ENCODE measurements around the gene ABHD18. TPM values are rescaled to one million over a fixed set of nuclear protein-coding genes. Genes with fewer than 3 reads are reported as not detected.
"Not testable (repeated sequence)": the region's sequence is repeated elsewhere in the genome, so short reads cannot be mapped to it uniquely, and the experiment has no call there.

Gene ABHD18
- total RNA-seq, 1 donor from 2014 or later, result 12.4 TPM

DNA sequence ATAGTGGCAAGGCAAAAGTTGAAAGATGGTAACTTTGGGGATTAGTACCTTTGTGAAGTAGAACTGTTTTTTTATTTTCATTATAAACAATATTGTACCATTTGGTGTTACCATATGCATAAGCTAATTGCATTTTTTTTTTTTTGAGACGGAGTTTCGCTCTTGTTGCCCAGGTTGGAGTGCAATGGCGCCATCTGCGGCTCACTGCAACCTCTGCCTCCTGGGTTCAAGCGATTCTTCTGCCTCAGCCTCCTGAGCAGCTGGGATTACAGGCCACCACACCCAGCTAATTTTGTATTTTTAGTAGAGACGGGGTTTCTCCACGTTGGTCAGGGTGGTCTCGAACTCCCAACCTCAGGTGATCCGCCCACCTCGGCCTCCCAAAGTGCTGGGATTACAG is 86.0 kb downstream of the ABHD18 start:
- not testable (repeated sequence) for H3K36me3 Mint-ChIP-seq (ENCODE audit: low read depth, unreplicated experiment); H3K27me3 Mint-ChIP-seq (ENCODE audit: unreplicated experiment); H3K4me3 Mint-ChIP-seq (ENCODE audit: unreplicated experiment); H3K4me1 Mint-ChIP-seq (ENCODE audit: unreplicated experiment); H3K9me3 Mint-ChIP-seq (ENCODE audit: unreplicated experiment); H3K27ac Mint-ChIP-seq (ENCODE audit: unreplicated experiment)
- DNase-seq (ENCODE audit: low spot score), result peak; percentile 8
- TF ChIP-seq, protein P1, sequence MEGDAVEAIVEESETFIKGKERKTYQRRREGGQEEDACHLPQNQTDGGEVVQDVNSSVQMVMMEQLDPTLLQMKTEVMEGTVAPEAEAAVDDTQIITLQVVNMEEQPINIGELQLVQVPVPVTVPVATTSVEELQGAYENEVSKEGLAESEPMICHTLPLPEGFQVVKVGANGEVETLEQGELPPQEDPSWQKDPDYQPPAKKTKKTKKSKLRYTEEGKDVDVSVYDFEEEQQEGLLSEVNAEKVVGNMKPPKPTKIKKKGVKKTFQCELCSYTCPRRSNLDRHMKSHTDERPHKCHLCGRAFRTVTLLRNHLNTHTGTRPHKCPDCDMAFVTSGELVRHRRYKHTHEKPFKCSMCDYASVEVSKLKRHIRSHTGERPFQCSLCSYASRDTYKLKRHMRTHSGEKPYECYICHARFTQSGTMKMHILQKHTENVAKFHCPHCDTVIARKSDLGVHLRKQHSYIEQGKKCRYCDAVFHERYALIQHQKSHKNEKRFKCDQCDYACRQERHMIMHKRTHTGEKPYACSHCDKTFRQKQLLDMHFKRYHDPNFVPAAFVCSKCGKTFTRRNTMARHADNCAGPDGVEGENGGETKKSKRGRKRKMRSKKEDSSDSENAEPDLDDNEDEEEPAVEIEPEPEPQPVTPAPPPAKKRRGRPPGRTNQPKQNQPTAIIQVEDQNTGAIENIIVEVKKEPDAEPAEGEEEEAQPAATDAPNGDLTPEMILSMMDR (IDR thresholded peaks at IDR 0.05; ENCODE audit: unreplicated experiment), result peak; percentile 25

DNA sequence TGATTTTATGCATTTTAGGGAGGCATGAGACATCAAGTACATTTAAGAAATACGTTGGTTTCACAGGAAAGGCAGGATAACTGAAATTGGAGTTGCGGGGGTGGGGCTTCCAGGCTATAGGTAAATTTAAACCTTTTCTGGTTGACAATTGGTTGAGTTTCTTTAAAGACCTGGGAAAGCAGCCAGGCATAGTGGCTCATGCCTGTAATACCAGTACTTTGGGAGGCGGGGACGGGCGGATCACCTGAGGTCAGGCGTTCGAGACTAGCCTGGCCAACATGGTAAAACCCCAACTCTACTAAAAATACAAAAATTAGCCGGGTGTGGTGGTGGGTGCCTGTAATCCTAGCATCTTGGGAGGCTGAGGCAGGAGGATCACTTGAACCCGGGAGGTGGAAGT is 89.7 kb downstream of the ABHD18 start:
- not testable (repeated sequence) for H3K27ac Mint-ChIP-seq (ENCODE audit: unreplicated experiment); H3K4me3 Mint-ChIP-seq (ENCODE audit: unreplicated experiment); H3K27me3 Mint-ChIP-seq (ENCODE audit: unreplicated experiment); H3K4me1 Mint-ChIP-seq (ENCODE audit: unreplicated experiment); DNase-seq (ENCODE audit: low spot score); H3K9me3 Mint-ChIP-seq (ENCODE audit: unreplicated experiment); H3K36me3 Mint-ChIP-seq (ENCODE audit: low read depth, unreplicated experiment)

DNA sequence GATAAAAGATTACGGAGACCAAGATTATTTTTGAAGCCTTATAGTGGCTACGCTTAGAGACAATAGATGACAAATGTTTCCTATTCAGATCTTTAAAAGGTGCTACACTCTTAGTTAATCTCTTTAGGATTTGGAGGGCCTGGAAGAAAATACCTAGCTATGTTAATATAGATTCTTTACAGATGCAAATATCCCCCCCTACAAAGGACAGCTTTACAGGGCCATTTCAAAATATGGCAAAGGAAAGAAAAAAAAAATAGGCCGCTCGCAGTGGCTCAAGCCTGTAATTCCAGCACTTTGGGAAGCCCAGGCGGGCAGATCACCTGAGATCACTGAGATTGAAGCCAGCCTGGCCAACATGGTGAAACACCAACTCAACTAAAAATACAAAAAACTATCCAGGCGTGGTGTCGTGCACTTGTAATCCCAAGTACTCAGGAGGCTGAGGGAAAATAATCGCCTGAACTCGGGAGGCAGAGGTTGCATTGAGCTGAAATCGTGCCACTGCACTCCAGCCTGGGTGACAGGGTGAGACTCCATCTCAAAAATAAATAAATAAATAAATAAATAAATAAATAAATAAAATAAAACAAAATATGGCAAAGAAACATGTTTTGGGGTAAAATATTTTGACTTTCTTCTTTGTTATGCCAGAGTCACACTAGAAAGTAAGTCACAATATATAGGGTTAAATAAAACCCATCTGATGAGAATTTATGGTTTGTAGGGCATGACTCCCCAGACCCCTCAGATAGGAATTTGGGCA is 90.4 kb downstream of the ABHD18 start:
- DNase-seq (ENCODE audit: low spot score); H3K9me3 Mint-ChIP-seq (ENCODE audit: unreplicated experiment); H3K27me3 Mint-ChIP-seq (ENCODE audit: unreplicated experiment); H3K27ac Mint-ChIP-seq (ENCODE audit: unreplicated experiment); H3K4me1 Mint-ChIP-seq (ENCODE audit: unreplicated experiment); H3K4me3 Mint-ChIP-seq (ENCODE audit: unreplicated experiment); H3K36me3 Mint-ChIP-seq (ENCODE audit: low read depth, unreplicated experiment): not testable (repeated sequence)

DNA sequence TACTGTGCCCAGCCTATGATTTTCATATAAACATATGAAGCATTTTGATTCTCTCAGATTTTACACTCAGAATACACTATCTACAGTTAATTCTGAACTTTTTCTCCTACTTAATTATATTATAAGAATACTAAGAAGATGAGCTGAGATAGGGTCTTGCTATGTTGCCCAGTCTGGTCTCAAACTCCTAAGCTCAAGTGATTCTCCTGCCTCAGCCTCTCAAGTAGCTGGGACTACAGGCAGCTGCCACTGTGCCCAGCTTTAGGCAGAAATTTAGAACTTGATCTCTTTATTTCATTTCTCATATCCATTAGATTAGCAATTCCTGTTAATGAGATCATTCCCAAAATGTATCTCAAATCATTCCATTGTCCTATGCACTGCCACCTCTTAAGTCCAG is 91.2 kb downstream of the ABHD18 start:
- Mint-ChIP-seq H3K27ac (ENCODE audit: unreplicated experiment) (no peak overlapping the region), H3K27me3 (ENCODE audit: unreplicated experiment) (peaks cover 5% of the 10 kb centered on the region), H3K9me3 (ENCODE audit: unreplicated experiment) (no peaks in the 10 kb centered on the region), H3K36me3 (ENCODE audit: low read depth, unreplicated experiment) (no peaks in the 10 kb centered on the region), H3K4me3 (ENCODE audit: unreplicated experiment) (no peak overlapping the region), H3K4me1 (ENCODE audit: unreplicated experiment) (peaks cover 4% of the 10 kb centered on the region)
- DNase-seq (ENCODE audit: low spot score), result no peak
- TF ChIP-seq, protein P1 (IDR thresholded peaks at IDR 0.05; ENCODE audit: unreplicated experiment), result no peak

DNA sequence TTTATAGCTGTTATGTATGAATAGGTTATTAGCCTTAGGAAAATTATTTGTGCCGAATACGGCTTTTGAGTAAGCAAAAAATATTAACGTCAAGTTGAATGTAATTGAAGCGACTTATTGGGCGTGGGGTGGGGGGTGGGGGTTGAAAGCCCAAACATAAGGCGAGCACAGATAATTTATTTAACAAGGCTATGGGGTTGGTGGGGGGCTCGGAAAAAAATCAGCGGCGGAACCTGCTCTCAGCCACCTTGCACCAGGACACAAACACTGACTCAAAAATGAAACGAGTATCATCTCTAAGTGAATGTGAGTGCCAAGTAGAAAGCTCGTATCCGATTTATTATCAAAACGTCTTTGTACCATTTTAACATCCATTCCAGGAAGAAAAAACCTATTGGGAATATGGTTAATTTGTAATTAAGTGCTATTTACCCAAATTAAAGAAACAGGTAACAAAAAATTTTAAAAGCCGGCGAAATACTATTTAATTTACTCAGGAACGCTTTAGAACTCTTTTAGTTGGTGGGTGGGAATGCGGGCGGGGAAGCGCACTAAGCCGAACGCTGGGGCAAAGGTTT is 95.0 kb downstream of the ABHD18 start:
- Mint-ChIP-seq H3K27ac (ENCODE audit: unreplicated experiment) (peak overlapping the region; percentile 87), H3K9me3 (ENCODE audit: unreplicated experiment) (no peaks in the 10 kb centered on the region), H3K4me1 (ENCODE audit: unreplicated experiment) (peaks cover 4% of the 10 kb centered on the region), H3K27me3 (ENCODE audit: unreplicated experiment) (peaks cover 2% of the 10 kb centered on the region), H3K4me3 (ENCODE audit: unreplicated experiment) (peak overlapping the region; percentile 92), H3K36me3 (ENCODE audit: low read depth, unreplicated experiment) (no peaks in the 10 kb centered on the region)
- TF ChIP-seq, protein P1 (IDR thresholded peaks at IDR 0.05; ENCODE audit: unreplicated experiment), result no peak
- no peak for DNase-seq (ENCODE audit: low spot score)
